ENCODE results near the gene DAGLA. TPM values are rescaled to one million over a fixed set of nuclear protein-coding genes. Genes with fewer than 3 reads are reported as not detected.

Gene DAGLA
- total RNA-seq, 1 experiment from 2014 or later: 10.9 TPM

- no peak for DNase-seq (ENCODE audit: low spot score)
- no peak overlapping the region for H3K4me3 ChIP-seq (ENCODE audit: low read depth, low read length, poor library complexity, severe bottlenecking)
- H3K4me1 ChIP-seq (ENCODE audit: insufficient read depth, low read length, poor library complexity, severe bottlenecking): no peaks in the 10 kb centered on the region
- H3K27ac ChIP-seq (ENCODE audit: low read depth, low read length, poor library complexity, severe bottlenecking): no peak overlapping the region
- no peak for TF ChIP-seq EZH2 (IDR thresholded peaks at IDR 0.05; ENCODE audit: borderline replicate concordance, low read depth, low read length, poor library complexity, severe bottlenecking)
- TF ChIP-seq, protein P1, sequence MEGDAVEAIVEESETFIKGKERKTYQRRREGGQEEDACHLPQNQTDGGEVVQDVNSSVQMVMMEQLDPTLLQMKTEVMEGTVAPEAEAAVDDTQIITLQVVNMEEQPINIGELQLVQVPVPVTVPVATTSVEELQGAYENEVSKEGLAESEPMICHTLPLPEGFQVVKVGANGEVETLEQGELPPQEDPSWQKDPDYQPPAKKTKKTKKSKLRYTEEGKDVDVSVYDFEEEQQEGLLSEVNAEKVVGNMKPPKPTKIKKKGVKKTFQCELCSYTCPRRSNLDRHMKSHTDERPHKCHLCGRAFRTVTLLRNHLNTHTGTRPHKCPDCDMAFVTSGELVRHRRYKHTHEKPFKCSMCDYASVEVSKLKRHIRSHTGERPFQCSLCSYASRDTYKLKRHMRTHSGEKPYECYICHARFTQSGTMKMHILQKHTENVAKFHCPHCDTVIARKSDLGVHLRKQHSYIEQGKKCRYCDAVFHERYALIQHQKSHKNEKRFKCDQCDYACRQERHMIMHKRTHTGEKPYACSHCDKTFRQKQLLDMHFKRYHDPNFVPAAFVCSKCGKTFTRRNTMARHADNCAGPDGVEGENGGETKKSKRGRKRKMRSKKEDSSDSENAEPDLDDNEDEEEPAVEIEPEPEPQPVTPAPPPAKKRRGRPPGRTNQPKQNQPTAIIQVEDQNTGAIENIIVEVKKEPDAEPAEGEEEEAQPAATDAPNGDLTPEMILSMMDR (conservative IDR thresholded peaks at IDR 0.05; ENCODE audit: low read depth, low read length): no peak
- BruUV-seq (replicated peaks): no TSS peak
- peaks cover 30% of the 10 kb centered on the region for H3K36me3 ChIP-seq (ENCODE audit: insufficient read depth, low read length, poor library complexity, severe bottlenecking)
- POLR2A ChIA-PET (ENCODE audit: low non-redundant PET): no interaction called here
- no peaks in the 10 kb centered on the region for H3K27me3 ChIP-seq (replicated peaks; ENCODE audit: insufficient read depth, low read depth, low read length, poor library complexity)
- CTCF ChIA-PET: no interaction called here
- intact Hi-C loops (cut with micrococcal nuclease; ENCODE audit: unreplicated experiment): no loop called here
- no peaks in the 10 kb centered on the region for H3K9me3 ChIP-seq (ENCODE audit: low read depth, low read length, poor library complexity, severe bottlenecking)
Measured at GRCh38 chr11:61726775-61727174, 46.6 kb downstream of the DAGLA start.

GRCh38 chr11:61727401-61727811 is 47.2 kb downstream of the DAGLA start:
- no peak for DNase-seq (ENCODE audit: low spot score)
- Histone ChIP-seq H3K27ac (ENCODE audit: low read depth, low read length, poor library complexity, severe bottlenecking) (no peak overlapping the region), H3K36me3 (ENCODE audit: insufficient read depth, low read length, poor library complexity, severe bottlenecking) (peaks cover 30% of the 10 kb centered on the region), H3K9me3 (ENCODE audit: low read depth, low read length, poor library complexity, severe bottlenecking) (no peaks in the 10 kb centered on the region), H3K4me1 (ENCODE audit: insufficient read depth, low read length, poor library complexity, severe bottlenecking) (no peaks in the 10 kb centered on the region), H3K4me3 (ENCODE audit: low read depth, low read length, poor library complexity, severe bottlenecking) (no peak overlapping the region), H3K27me3 (replicated peaks; ENCODE audit: insufficient read depth, low read depth, low read length, poor library complexity) (no peaks in the 10 kb centered on the region)
- ChIA-PET POLR2A (ENCODE audit: low non-redundant PET) (no interaction called here), CTCF (no interaction called here)
- intact Hi-C loops (cut with micrococcal nuclease; ENCODE audit: unreplicated experiment): no loop called here
- no TSS peak for BruUV-seq (replicated peaks)
- TF ChIP-seq, protein P1 (conservative IDR thresholded peaks at IDR 0.05; ENCODE audit: low read depth, low read length): no peak
- no peak for TF ChIP-seq EZH2 (IDR thresholded peaks at IDR 0.05; ENCODE audit: borderline replicate concordance, low read depth, low read length, poor library complexity, severe bottlenecking)

GRCh38 chr11:61728066-61728939 is 48.1 kb downstream of the DAGLA start:
- ChIA-PET POLR2A (ENCODE audit: low non-redundant PET) (no interaction called here), CTCF (no interaction called here)
- BruUV-seq (replicated peaks): no TSS peak
- TF ChIP-seq, protein P1 (conservative IDR thresholded peaks at IDR 0.05; ENCODE audit: low read depth, low read length): no peak
- no peak overlapping the region for H3K27ac ChIP-seq (ENCODE audit: low read depth, low read length, poor library complexity, severe bottlenecking)
- DNase-seq (ENCODE audit: low spot score): no peak
- H3K36me3 ChIP-seq (ENCODE audit: insufficient read depth, low read length, poor library complexity, severe bottlenecking): peaks cover 27% of the 10 kb centered on the region
- no peak overlapping the region for H3K4me3 ChIP-seq (ENCODE audit: low read depth, low read length, poor library complexity, severe bottlenecking)
- no peaks in the 10 kb centered on the region for H3K4me1 ChIP-seq (ENCODE audit: insufficient read depth, low read length, poor library complexity, severe bottlenecking)
- H3K9me3 ChIP-seq (ENCODE audit: low read depth, low read length, poor library complexity, severe bottlenecking): no peaks in the 10 kb centered on the region
- H3K27me3 ChIP-seq (replicated peaks; ENCODE audit: insufficient read depth, low read depth, low read length, poor library complexity): no peaks in the 10 kb centered on the region
- intact Hi-C loops (cut with micrococcal nuclease; ENCODE audit: unreplicated experiment): no loop called here
